Keratinocyte (primary cell): ENCODE results near the gene GGNBP2. TPM values are rescaled to one million over a fixed set of nuclear protein-coding genes. Genes with fewer than 3 reads are reported as not detected.

ENCODE experiments used
- DNase-seq: peaks from one replicate; pipeline ENCODE4 v3.0.0-alpha.2; 2011; ENCODE audit warnings: low read depth, missing footprints, low spot score
- FAIRE-seq: peaks from 2 replicates; lab custom pipeline; 2011; peaks lifted over from hg19 to GRCh38; lab: Jason Lieb, UNC
- H2AFZ ChIP-seq: 2 replicates; pipeline ENCODE4 v1.6.0; 2012; ENCODE audit warnings: low read length, control low read depth, inconsistent platforms; ENCODE audit not compliant: control insufficient read depth
- H3K27ac ChIP-seq: 2 replicates; pipeline ENCODE4 v1.5.1; 2011; ENCODE audit warnings: low read length; ENCODE audit not compliant: control insufficient read depth, insufficient read depth
- H3K27me3 ChIP-seq: 3 replicates; pipeline ENCODE4 v1.6.0; 2011; ENCODE audit warnings: low read length; ENCODE audit not compliant: control insufficient read depth, insufficient read depth; ENCODE audit errors: extremely low read depth
- H3K36me3 ChIP-seq, 2 experiments: 2 replicates in 1 of 2; 3 replicates in 1 of 2; pipeline ENCODE4 v1.5.1; 2011; ENCODE audit warnings: low read length in 2 of 2, mild to moderate bottlenecking in 1 of 2; ENCODE audit not compliant: control insufficient read depth in 2 of 2, insufficient read depth in 2 of 2; ENCODE audit errors: extremely low read depth in 1 of 2
- H3K4me1 ChIP-seq: 3 replicates; pipeline ENCODE4 v1.5.1; 2011; ENCODE audit warnings: low read length; ENCODE audit not compliant: control insufficient read depth, insufficient read depth; ENCODE audit errors: extremely low read depth
- H3K4me2 ChIP-seq: 3 replicates; pipeline ENCODE4 v1.6.0; 2011; ENCODE audit warnings: low read depth, low read length; ENCODE audit not compliant: control insufficient read depth, insufficient read depth; ENCODE audit errors: extremely low read depth
- H3K4me3 ChIP-seq, 3 experiments: fragments of 200-600 bp in 1 of 3; sonication (generic) in 1 of 3; 2 replicates in 2 of 3; 3 replicates in 1 of 3; pipeline ENCODE4 v1.5.1; 2011 to 2016; ENCODE audit warnings: low read length in 3 of 3, mild to moderate bottlenecking in 3 of 3, control low read depth in 2 of 3, inconsistent platforms in 1 of 3, low read depth in 1 of 3, mixed read lengths in 1 of 3, mixed run types in 1 of 3, moderate library complexity in 1 of 3; ENCODE audit not compliant: control insufficient read depth in 2 of 3, insufficient read depth in 2 of 3; ENCODE audit errors: extremely low read depth in 1 of 3
- H3K79me2 ChIP-seq: 2 replicates; pipeline ENCODE4 v1.6.0; 2012; ENCODE audit warnings: low read length; ENCODE audit not compliant: control insufficient read depth, insufficient read depth
- H3K9ac ChIP-seq: 3 replicates; pipeline ENCODE4 v1.6.0; 2011; ENCODE audit warnings: low read length; ENCODE audit not compliant: control insufficient read depth, insufficient read depth; ENCODE audit errors: extremely low read depth
- H3K9me1 ChIP-seq: 3 replicates; pipeline ENCODE4 v1.6.0; 2011; ENCODE audit warnings: low read length; ENCODE audit not compliant: control insufficient read depth, insufficient read depth; ENCODE audit errors: extremely low read depth
- H3K9me3 ChIP-seq: 2 replicates; pipeline ENCODE4 v1.5.1; 2012; ENCODE audit warnings: low read depth, low read length; ENCODE audit not compliant: control insufficient read depth
- H4K20me1 ChIP-seq: 3 replicates; pipeline ENCODE4 v1.6.0; 2011; ENCODE audit warnings: low read length; ENCODE audit not compliant: control insufficient read depth, insufficient read depth; ENCODE audit errors: extremely low read depth
- CTCF ChIP-seq, 3 experiments: IDR thresholded peaks in 1 of 3; conservative IDR thresholded peaks in 1 of 3; optimal IDR thresholded peaks in 1 of 3; 2 replicates in 2 of 3; 3 replicates in 1 of 3; pipeline versions ENCODE3 to v1.5.1; 2011; ENCODE audit warnings: low read length in 3 of 3, mild to moderate bottlenecking in 3 of 3, moderate library complexity in 2 of 3, control low read depth in 1 of 3, inconsistent platforms in 1 of 3; ENCODE audit not compliant: insufficient read depth in 2 of 3; ENCODE audit errors: extremely low read depth in 1 of 3
- EZH2 ChIP-seq: IDR thresholded peaks from one replicate; pipeline ENCODE4 v1.6.1; 2012; ENCODE audit warnings: inconsistent platforms, mild to moderate bottlenecking, low read length, moderate library complexity
- dilution Hi-C: fragments of 300-500 bp; cut with MboI; formaldehyde crosslinking; loops from one replicate; pipeline ENCODE4 v1.7.0; 2020; ENCODE audit warnings: low sequenced_read_pairs; ENCODE audit not compliant: extremely low pct_ligation_motif_present
- polyA plus RNA-seq, 5 experiments: library from polyadenylated mRNA; depleted of rRNA in 3 of 5; stranded (reverse) in 3 of 5; stranded (forward) in 1 of 5; unstranded in 1 of 5; fragments of >200 nt; gene quantifications; 1 replicate in 1 of 5; 2 replicates in 3 of 5; 3 replicates in 1 of 5; pipeline versions ENCODE4 v1.2.1 to v1.2.3, GENCODE V29; 2011 to 2012; ENCODE audit warnings: missing spikeins in 2 of 5, low read depth in 1 of 5, low replicate concordance in 1 of 5

Gene GGNBP2
- polyA plus RNA-seq, 1 donor (not counting 4 experiments of a cell fraction or from before 2014, with no cell fraction given), result 95.5 TPM

- no peak for DNase-seq
- Histone ChIP-seq H3K4me1 (no peaks in the 10 kb centered on the region), H3K27me3 (no peaks in the 10 kb centered on the region), H3K9me3 (no peaks in the 10 kb centered on the region), H3K36me3 (peaks cover 25 to 63% of the 10 kb centered on the region in 2 experiments), H3K79me2 (no peaks in the 10 kb centered on the region), H3K4me3 (no peak overlapping the region), H4K20me1 (no peaks in the 10 kb centered on the region), H3K4me2 (no peak overlapping the region), H3K27ac (no peak overlapping the region), H3K9me1 (no peaks in the 10 kb centered on the region), H2AFZ (no peak overlapping the region), H3K9ac (no peak overlapping the region)
- dilution Hi-C loops, result no loop called here
- TF ChIP-seq CTCF (optimal IDR thresholded peaks at IDR 0.05 in 1 of 3, IDR thresholded peaks at IDR 0.05 in 1 of 3, conservative IDR thresholded peaks at IDR 0.05 in 1 of 3; ENCODE audit: extremely low read depth in 1 of 3, insufficient read depth in 2 of 3, low read length in 3 of 3) (no peak), EZH2 (no peak)
- no peak for FAIRE-seq
Measured at GRCh38 chr17:36498560-36499300, 46.0 kb upstream of the GGNBP2 start.

GRCh38 chr17:36500745-36501225 lies 43.9 kb upstream of the GGNBP2 start:
- peaks cover 36 to 59% of the 10 kb centered on the region in 2 experiments for H3K36me3 ChIP-seq

More at GRCh38 chr17:36500745-36501225, 43.9 kb upstream of the GGNBP2 start:
- dilution Hi-C loops, result no loop called here
- no peaks in the 10 kb centered on the region for H3K27me3 ChIP-seq
- TF ChIP-seq EZH2 (no peak), CTCF (optimal IDR thresholded peaks at IDR 0.05 in 1 of 3, IDR thresholded peaks at IDR 0.05 in 1 of 3, conservative IDR thresholded peaks at IDR 0.05 in 1 of 3; ENCODE audit: extremely low read depth in 1 of 3, insufficient read depth in 2 of 3, low read length in 3 of 3) (no peak)
- H3K4me2 ChIP-seq, result no peak overlapping the region
- no peaks in the 10 kb centered on the region for H3K79me2 ChIP-seq
- H3K27ac ChIP-seq, result no peak overlapping the region
- no peaks in the 10 kb centered on the region for H3K9me1 ChIP-seq
- no peak for FAIRE-seq
- no peaks in the 10 kb centered on the region for H4K20me1 ChIP-seq
- no peaks in the 10 kb centered on the region for H3K9me3 ChIP-seq
- H2AFZ ChIP-seq, result no peak overlapping the region
- DNase-seq, result no peak
- H3K4me3 ChIP-seq, result no peak overlapping the region
- no peak overlapping the region for H3K9ac ChIP-seq
- no peaks in the 10 kb centered on the region for H3K4me1 ChIP-seq
